NCI-H2107 (cell line): ENCODE results near the gene LYZL1.
"Not testable (repeated sequence)": the region's sequence is repeated elsewhere in the genome, so short reads cannot be mapped to it uniquely, and the experiment has no call there.

Experiments
- DNase-seq: peaks from one replicate; lab custom pipeline; 2025; lab: John Stamatoyannopoulos, UW

LYZL1 gene

DNA sequence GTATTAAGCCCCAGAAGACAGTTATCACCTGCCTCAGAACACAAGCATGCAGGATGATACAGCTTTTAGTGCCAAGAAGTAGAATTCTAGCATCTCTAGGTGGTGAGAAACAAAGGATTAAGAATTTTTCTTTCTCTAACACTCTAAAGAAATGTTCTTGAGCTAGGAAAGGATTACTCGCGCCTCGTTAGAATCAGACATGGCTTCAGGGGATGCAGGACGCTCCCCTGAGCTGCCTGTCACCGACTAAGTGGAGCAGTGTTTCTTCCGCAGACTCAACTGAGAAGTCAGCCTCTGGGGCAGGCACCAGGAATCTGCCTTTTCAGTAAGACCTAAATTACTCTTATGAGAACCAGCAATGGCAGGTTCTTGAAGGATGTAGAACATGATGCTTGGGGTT, at the start of gene LYZL1:
Gene LYZL1 (plus strand): TSS at position 165 of the 400 bp plus-strand sequence. CDS start 2,798 bp downstream, outside the sequence.
- not testable (repeated sequence) for DNase-seq

- DNase-seq: no peak
These were observed 49.0 kb upstream of the LYZL1 start for GRCh38 chr10:29239569-29240472.

DNA sequence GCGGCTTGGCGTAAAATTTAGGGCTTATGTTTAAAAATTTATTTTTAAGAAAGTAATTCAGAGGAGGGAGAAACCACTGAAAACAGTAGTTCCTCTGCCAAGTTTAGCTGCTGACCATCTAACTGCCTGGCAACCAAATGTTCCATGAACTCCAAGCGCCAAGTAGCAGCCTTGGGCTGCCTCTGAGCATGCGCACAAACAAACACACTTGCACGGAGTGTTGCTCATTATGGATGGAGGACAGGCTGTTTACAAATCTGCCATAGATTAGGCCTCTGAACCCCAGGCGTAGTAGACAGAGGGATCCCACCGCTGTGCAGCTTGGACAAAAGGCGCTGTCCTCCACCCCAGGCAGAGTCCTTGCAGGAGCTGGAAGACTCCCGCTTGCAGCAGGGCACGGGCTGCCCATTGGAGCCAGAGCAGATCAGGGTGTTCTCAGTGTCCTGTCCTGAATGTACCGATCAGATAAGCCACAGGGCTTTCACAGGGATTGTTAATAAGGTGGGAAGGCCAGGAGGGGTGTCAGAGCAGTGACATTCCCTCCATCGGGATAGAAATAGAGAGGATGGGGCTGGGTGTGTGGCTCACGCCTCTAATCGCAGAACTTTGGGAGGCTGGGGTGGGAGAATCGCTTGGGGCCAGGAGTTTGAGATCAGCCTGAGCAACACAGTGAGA, 47.7 kb upstream of the LYZL1 start:
- no peak for DNase-seq

DNA sequence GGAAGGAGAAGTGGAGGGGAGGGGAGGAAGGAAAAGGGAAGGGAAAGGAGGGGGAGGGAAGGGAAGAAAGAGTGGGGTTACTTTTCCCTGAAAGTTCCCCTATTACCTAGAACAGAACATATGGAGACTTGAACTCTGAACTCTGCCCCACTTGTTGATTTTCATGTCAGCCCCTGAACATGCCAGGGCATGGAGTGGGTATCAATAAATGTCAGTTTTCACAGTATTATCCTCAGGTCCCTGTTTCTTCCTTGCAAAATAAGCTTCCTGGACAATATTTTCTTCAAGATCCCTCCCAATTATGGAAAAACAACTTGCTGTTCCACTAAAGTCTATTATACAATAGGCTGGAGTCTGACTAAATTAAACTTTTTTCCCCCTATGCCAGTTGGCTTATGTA, 46.9 kb upstream of the LYZL1 start:
- no peak for DNase-seq

DNA sequence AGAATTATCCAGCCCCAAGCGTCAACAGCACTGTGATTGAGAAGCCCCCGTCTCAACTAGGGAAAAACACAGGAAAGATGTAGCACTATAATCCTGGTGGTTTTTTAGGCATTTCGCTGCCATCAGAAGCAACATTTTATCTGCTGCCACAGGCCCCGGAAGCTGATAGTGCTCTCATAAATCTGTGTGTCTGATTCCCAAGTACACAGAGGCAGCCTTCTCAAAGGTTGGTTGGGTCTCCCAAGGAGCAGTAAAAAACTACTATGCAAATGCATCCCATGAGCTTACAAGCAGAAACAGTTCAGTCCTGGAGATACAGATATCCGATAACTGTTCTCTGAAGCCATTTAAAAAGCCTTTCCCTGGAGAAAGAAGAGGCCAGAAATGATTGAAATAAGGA, 45.8 kb upstream of the LYZL1 start:
- no peak for DNase-seq

DNA sequence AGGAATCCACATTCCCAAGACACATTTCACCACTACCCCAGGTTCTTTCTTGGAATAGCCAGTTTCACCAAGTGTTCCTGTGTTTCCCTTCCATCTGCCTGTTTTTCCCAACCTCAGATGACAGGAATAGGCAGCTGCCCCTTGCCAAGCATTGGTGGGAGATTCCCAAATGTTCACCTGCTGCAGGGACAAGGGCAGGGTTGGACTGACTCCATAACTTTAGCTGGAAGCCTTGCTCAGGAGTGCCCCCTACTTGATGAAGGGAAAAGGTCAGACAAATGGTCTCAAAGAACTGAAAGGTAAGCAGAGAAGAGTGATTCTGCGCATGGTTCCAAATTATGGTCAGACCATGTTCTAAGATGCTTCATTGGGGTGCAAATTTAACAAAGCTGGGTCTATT, 45.1 kb upstream of the LYZL1 start:
- no peak for DNase-seq

GRCh38 chr10:29244978-29245377, 43.9 kb upstream of the LYZL1 start:
- DNase-seq: no peak

GRCh38 chr10:29245476-29245875, 43.4 kb upstream of the LYZL1 start:
- DNase-seq: no peak

DNA sequence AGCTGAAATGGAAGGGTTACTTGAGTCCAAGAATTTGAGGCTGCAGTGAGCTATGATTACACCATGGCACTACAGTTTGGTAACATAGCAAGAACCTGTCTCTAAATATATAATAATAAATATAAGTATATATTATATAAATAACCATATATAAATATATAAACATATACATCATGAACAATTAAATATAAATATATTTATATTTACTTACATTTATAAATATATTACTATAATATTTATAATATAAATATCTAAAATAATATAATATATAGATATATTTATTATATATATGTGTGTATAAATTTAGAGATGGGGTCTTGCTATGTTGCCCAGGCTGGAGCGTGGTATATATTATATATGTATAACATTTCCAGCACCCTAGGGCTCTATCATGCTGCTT, 42.4 kb upstream of the LYZL1 start:
- no peak for DNase-seq

DNA sequence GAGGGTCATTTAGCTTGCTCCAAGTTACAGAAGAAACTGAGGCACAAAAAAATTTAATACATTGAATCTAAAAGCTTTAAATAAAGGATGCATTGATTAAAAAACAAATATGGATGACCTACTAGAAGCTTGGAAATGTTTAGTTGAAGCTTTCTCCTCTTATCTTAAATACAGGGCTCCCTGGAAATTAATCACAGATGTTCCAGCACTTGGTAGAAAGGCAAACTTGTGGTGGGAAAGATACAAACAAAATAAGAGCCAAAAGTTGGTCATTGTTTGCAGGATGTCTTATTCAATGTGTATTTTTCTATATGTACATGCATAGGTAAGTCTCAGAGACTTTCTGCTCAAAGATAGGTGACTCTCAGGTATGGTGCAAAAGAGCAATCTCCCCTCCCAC, 40.7 kb upstream of the LYZL1 start:
- no peak for DNase-seq

- DNase-seq: no peak
These were observed 39.9 kb upstream of the LYZL1 start for GRCh38 chr10:29249018-29249417.

DNA sequence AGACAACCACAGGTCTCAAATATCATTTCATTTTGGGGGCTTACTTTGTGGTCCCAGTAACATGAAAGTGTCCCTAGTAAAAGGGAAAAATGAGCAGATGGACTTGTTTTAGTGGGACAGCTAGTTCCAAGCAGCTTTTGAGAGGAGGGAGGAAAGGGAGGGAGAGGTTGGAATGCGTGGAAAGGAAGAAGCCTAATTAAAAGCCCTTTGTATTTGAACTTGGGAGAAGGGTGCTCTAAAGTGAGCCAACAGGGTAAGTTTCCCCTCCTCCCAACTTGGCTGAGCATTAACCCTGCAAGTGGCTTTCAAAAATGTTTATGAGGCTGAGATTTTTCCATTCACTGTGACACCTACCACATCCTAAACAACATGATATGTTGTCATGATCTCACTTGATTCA, 38.8 kb upstream of the LYZL1 start:
- DNase-seq: no peak

GRCh38 chr10:29252811-29253689, 35.8 kb upstream of the LYZL1 start:
- DNase-seq: no peak

- no peak for DNase-seq
These were observed 35.2 kb upstream of the LYZL1 start for GRCh38 chr10:29253690-29254029.

DNA sequence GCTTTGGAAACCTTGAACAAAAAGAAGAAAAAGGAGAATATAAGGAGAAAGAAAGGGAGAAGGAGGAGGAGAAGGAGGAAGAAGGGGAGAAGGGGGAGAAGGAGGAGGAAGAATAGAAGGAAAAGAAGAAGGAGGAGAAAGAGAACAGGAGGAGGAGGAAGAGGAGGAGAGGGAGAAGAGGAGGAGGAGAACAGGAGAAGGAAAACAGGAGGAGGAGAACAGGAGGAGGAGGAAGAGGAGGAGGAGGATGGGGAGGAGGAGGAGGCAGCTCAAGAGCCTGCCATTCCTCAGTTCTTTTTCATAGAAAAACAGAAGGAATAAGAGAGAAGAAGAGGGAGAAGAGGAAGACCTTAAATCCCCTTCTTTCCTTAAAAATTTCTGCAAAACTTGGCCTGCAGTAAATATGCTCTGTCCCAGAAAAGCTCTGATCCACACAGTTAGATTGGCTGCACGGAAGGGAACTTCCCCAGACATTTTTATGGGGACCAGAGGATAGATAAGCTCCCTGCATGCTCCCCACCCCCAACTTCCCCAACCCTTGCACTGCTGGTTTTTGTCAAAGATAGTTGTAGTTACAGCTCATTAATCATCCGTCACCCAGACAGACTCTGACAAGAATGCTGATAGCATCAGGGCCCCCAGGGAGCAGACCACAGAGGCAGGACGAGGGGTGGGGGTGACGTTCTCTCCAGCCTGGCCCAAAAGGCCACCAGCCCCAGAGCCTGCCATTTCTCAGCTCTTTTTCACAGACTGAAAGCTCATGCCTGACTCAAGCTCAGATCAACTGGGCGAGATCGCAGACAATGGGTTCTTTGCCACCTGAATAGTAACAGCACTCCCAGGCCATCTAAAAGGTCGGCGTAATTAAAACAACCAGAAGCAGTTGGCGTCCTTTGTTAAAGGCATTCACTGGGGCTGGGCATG, 34.5 kb upstream of the LYZL1 start:
- DNase-seq: peak; percentile 13

GRCh38 chr10:29255104-29255503, 33.8 kb upstream of the LYZL1 start:
- DNase-seq: no peak

GRCh38 chr10:29256019-29256418, 32.9 kb upstream of the LYZL1 start:
- no peak for DNase-seq

- DNase-seq: no peak
These were observed 32.3 kb upstream of the LYZL1 start for GRCh38 chr10:29256586-29256985.

DNA sequence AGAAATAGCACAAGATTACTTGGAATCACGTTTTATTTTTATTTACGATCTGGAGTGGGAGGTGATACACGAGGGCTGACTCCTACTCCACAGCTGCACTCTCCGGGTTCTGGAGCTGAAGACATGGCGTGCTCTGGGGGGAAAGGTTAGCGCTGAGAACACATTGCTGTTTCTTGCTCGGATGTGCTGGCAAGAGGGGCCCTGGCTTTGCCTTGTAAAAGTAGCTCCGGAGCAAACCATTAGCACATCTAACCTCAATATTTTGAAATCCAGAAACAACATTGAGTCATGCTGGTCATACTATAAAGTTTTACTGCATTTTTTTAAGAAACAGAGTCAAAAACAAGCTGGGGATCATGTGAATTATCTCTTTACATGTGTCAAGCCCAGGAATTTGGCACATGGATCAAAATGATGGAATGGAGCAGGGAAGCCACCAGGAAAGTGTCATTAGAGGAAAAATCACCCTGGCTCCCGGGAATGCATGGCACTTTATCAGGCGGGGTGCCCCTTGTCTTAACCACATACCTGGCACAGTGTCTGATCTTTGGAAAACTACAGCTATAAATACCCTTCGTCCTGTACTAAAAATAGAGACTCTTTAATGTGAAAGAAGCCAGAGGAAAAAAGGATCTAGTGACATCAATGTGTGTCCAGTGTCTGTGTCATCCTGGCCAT, 31.6 kb upstream of the LYZL1 start:
- no peak for DNase-seq

GRCh38 chr10:29257784-29258135, 31.1 kb upstream of the LYZL1 start:
- DNase-seq: no peak

DNA sequence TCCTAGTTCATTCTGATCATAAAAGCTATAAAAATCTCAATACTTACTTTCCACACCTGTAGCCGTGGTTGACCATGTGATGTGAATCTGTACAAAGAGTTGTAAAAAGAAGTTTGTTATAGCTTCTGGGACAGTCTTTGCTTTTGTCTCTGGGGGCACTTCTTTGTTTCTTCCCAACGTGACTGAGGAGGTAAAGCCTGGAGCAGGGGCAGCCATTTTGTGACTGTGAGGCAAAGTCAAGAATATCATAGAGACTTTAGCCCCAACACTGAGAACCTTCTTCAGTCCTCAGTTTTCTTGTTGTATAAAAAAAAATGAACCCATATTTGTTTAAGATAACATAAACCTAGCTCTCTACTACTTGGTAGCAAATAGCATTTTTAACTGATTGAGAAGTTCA, 29.4 kb upstream of the LYZL1 start:
- no peak for DNase-seq
